ENCODE data around the gene SULT1C4. TPM values are rescaled to one million over a fixed set of nuclear protein-coding genes. Genes with fewer than 3 reads are reported as not detected.

The SULT1C4 gene
- total and polyA plus RNA-seq, 3 donors from 2014 or later = 0.63 to 3.5 (median 1.1) TPM

DNA sequence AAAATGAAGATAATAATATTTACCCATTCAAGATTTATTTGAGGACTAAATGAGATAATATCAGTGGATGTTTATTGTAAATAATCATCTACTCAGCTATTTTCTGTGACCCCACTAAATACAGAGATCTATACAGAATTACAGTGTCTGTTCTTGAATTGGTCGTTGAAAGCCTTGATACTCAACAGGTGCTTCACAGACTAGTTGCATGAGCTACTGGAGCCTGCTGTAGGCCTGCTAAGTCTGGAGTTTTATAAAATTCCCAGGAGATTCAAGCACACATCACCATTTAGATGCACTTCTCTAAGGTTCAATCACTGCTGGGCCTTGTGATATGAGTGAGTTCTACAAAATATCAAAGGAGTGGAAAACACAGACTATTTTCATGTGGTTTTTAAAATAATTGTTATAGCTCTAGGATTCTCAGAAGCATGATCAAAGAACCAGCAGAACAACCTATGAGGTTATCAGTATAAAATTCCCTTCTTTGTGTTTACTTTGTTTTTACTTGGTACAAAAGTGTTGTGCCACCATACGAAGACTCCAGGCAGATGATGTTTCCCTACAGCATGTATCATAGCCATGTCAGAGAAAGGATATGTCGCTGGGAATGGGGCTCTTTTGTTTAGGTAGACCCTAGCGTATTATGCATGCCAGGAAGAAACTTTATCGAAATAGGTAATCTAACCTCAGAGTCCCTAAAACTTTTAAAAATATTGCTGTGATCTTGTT, 7.1 kb downstream of the SULT1C4 start:
- TF ChIP-seq, protein P1, sequence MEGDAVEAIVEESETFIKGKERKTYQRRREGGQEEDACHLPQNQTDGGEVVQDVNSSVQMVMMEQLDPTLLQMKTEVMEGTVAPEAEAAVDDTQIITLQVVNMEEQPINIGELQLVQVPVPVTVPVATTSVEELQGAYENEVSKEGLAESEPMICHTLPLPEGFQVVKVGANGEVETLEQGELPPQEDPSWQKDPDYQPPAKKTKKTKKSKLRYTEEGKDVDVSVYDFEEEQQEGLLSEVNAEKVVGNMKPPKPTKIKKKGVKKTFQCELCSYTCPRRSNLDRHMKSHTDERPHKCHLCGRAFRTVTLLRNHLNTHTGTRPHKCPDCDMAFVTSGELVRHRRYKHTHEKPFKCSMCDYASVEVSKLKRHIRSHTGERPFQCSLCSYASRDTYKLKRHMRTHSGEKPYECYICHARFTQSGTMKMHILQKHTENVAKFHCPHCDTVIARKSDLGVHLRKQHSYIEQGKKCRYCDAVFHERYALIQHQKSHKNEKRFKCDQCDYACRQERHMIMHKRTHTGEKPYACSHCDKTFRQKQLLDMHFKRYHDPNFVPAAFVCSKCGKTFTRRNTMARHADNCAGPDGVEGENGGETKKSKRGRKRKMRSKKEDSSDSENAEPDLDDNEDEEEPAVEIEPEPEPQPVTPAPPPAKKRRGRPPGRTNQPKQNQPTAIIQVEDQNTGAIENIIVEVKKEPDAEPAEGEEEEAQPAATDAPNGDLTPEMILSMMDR (IDR thresholded peaks at IDR 0.05) = no peak
- TF ChIP-seq POLR2A (IDR thresholded peaks at IDR 0.05) = no peak
- H3K9me3 ChIP-seq = no peaks in the 10 kb centered on the region
- no peak overlapping the region for H3K27ac ChIP-seq
- intact Hi-C loops (cut with DNase I; ENCODE audit: low total_unique reads) = no loop called here
- H3K4me1 ChIP-seq = no peaks in the 10 kb centered on the region
- WGBS, 2 donors = 93 to 95% methylated on average over 5 of the region's 5 CpGs
- H3K36me3 ChIP-seq (ENCODE audit: low read depth, missing control alignments) = no peaks in the 10 kb centered on the region
- H3K27me3 ChIP-seq = no peaks in the 10 kb centered on the region
- H3K4me3 ChIP-seq = no peak overlapping the region
- no peak for DNase-seq

DNA sequence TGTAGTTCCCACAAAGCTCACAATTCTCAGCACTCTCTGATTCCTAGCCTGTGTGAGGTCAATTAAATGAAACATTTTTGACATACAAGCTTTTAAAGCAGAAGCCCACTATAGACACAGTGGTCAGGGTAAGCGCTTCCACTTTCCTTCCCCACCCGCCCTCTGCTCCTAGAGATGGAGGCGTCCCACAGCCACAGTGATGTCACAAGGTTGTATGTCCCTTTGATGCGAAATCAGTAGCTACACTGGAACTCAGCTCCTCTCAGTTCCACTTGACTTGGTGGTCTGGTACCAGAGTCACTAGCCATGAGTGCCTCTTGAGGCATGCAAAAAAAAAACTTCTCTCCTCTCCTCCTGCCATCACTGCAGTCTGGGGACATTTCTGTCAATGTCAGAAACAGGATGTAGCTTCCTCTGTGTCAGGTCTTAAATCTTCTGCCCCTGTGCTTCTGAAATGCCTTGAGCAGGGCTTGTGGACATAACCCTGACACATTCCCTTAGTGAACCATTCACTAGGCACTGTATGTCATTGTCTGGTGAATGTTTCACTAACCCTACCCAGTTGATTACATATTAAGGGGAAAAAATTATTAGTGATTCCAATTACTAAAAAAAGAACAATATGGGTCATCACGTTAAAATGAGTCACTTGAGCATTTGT, 7.8 kb downstream of the SULT1C4 start:
- TF ChIP-seq POLR2A (IDR thresholded peaks at IDR 0.05) = no peak
- TF ChIP-seq, protein P1 (IDR thresholded peaks at IDR 0.05) = no peak
- intact Hi-C loops (cut with DNase I; ENCODE audit: low total_unique reads) = no loop called here
- H3K36me3 ChIP-seq (ENCODE audit: low read depth, missing control alignments) = no peaks in the 10 kb centered on the region
- no peak for DNase-seq
- no peaks in the 10 kb centered on the region for H3K9me3 ChIP-seq
- H3K4me3 ChIP-seq = no peak overlapping the region
- H3K27me3 ChIP-seq = no peaks in the 10 kb centered on the region
- H3K27ac ChIP-seq = no peak overlapping the region
- no peaks in the 10 kb centered on the region for H3K4me1 ChIP-seq
- 93 to 96% methylated on average over 5 of the region's 5 CpGs for WGBS, 2 donors

DNA sequence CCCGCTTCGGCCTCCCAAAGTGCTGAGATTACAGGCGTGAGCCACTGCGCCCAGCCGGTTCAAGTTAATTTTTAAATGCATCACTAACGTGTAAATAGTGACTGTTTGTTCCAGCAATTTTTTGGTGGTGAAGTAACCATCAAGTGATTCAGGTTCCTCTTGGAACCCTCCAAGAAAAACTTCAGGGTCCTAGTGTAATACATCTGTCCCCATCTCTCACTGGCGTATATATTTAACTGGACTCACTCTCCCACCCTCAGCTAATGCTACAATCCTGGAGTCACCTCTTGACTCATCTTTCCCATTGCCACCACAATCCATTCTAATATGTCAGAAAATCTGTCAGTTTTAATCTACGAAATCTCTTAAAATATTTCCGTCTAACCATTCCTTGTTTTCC, 10.3 kb downstream of the SULT1C4 start:
- no peak for DNase-seq
- no peaks in the 10 kb centered on the region for H3K36me3 ChIP-seq (ENCODE audit: low read depth, missing control alignments)
- 92 to 94% methylated on average over 9 of the region's 9 CpGs for WGBS, 2 donors

DNA sequence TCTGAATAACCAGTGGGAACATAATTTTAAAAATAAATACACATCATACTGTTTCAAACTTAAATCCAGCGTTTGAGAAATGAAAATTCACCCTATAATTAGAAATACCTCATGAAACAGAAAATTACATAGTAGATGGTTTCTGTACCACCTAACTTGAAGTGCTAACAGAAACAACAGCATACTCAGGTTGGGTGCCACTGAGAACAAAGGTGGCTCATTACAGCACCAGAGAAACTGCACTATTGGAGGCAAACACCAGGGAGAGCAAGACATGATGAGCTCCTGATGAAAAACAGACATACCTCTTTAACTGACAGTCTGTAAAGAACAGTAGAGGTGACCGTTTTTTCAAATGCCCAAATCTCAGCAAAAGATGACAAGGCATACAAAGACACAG, 12.6 kb downstream of the SULT1C4 start:
- no peaks in the 10 kb centered on the region for H3K9me3 ChIP-seq
- H3K27me3 ChIP-seq = no peaks in the 10 kb centered on the region
- no peak overlapping the region for H3K27ac ChIP-seq
- intact Hi-C loops (cut with DNase I; ENCODE audit: low total_unique reads) = no loop called here
- H3K4me3 ChIP-seq = no peak overlapping the region
- no peak for DNase-seq
- H3K4me1 ChIP-seq = no peaks in the 10 kb centered on the region
- no peaks in the 10 kb centered on the region for H3K36me3 ChIP-seq (ENCODE audit: low read depth, missing control alignments)
- TF ChIP-seq, protein P1 (IDR thresholded peaks at IDR 0.05) = no peak
- TF ChIP-seq POLR2A (IDR thresholded peaks at IDR 0.05) = no peak
- 85 to 92% methylated on average over 2 of the region's 2 CpGs for WGBS, 2 donors

More for the DNA sequence above, 10.3 kb downstream of the SULT1C4 start:
- Histone ChIP-seq H3K9me3 (no peaks in the 10 kb centered on the region), H3K4me3 (no peak overlapping the region), H3K4me1 (no peaks in the 10 kb centered on the region), H3K27ac (no peak overlapping the region), H3K27me3 (no peaks in the 10 kb centered on the region)
- TF ChIP-seq, protein P1 (IDR thresholded peaks at IDR 0.05) = no peak
- TF ChIP-seq POLR2A (IDR thresholded peaks at IDR 0.05) = no peak
- intact Hi-C loops (cut with DNase I; ENCODE audit: low total_unique reads) = no loop called here
